SKM-1 (cell line): ENCODE results near the gene KLF17.

ENCODE experiments used
- DNase-seq: peaks from one replicate; lab custom pipeline; 2025; ENCODE audit not compliant: unreplicated experiment; lab: John Stamatoyannopoulos, UW

The KLF17 gene

GRCh38 chr1:44118682-44119081 lies at the start of gene KLF17:
Gene KLF17 (plus strand): TSS chr1:44118821. CDS start chr1:44118908, 87 bp downstream.
- DNase-seq = no peak

GRCh38 chr1:44071461-44071860 lies 47.2 kb upstream of the KLF17 start:
- no peak for DNase-seq

- DNase-seq = no peak
Measured at GRCh38 chr1:44072204-44072603, 46.4 kb upstream of the KLF17 start.

- no peak for DNase-seq
Measured at GRCh38 chr1:44072821-44073220, 45.8 kb upstream of the KLF17 start.

GRCh38 chr1:44073528-44073927 lies 45.1 kb upstream of the KLF17 start:
- DNase-seq = no peak

GRCh38 chr1:44074415-44074814 lies 44.2 kb upstream of the KLF17 start:
- DNase-seq = no peak

- no peak for DNase-seq
Measured at GRCh38 chr1:44076066-44076465, 42.6 kb upstream of the KLF17 start.

- no peak for DNase-seq
Measured at GRCh38 chr1:44077421-44077820, 41.2 kb upstream of the KLF17 start.

GRCh38 chr1:44078104-44078503 lies 40.5 kb upstream of the KLF17 start:
- DNase-seq = no peak

GRCh38 chr1:44079566-44079965 lies 39.1 kb upstream of the KLF17 start:
- DNase-seq = no peak

GRCh38 chr1:44084998-44085675 lies 33.5 kb upstream of the KLF17 start:
- no peak for DNase-seq

GRCh38 chr1:44086692-44087474 lies 31.7 kb upstream of the KLF17 start:
- DNase-seq = no peak

- no peak for DNase-seq
Measured at GRCh38 chr1:44089371-44090048, 29.1 kb upstream of the KLF17 start.

- no peak for DNase-seq
Measured at GRCh38 chr1:44090429-44091252, 28.0 kb upstream of the KLF17 start.

- no peak for DNase-seq
Measured at GRCh38 chr1:44094047-44094446, 24.6 kb upstream of the KLF17 start.

GRCh38 chr1:44100183-44100868 lies 18.3 kb upstream of the KLF17 start:
- no peak for DNase-seq

GRCh38 chr1:44101328-44101727 lies 17.3 kb upstream of the KLF17 start:
- DNase-seq = no peak

GRCh38 chr1:44103270-44104131 lies 15.1 kb upstream of the KLF17 start:
- no peak for DNase-seq

GRCh38 chr1:44105810-44106209 lies 12.8 kb upstream of the KLF17 start:
- no peak for DNase-seq

GRCh38 chr1:44108241-44108640 lies 10.4 kb upstream of the KLF17 start:
- DNase-seq = no peak
